DND-41 (cell line): Measurements from ENCODE around the gene MOGAT1.

ENCODE experiments used
- CTCF ChIP-seq: IDR thresholded peaks from 2 replicates; pipeline ENCODE4 v1.5.1; 2012; ENCODE audit warnings: borderline replicate concordance, low read length, moderate library complexity, mild to moderate bottlenecking; ENCODE audit not compliant: poor library complexity, severe bottlenecking; ENCODE audit errors: extremely low read depth
- EZH2 ChIP-seq: IDR thresholded peaks from 3 replicates; pipeline ENCODE4 v1.6.1; 2012; ENCODE audit warnings: borderline replicate concordance, low read depth, mild to moderate bottlenecking, moderate library complexity, low read length, inconsistent platforms; ENCODE audit not compliant: severe bottlenecking

- TF ChIP-seq CTCF: peak; percentile 87
- TF ChIP-seq EZH2: no peak
Observed at GRCh38 chr2:222708274-222708710, 36.8 kb downstream of the MOGAT1 start.
